ENCODE data around the gene NHERF1. TPM values are rescaled to one million over a fixed set of nuclear protein-coding genes. Genes with fewer than 3 reads are reported as not detected.

The NHERF1 gene
- polyA plus RNA-seq, 1 donor = 395 TPM

DNA sequence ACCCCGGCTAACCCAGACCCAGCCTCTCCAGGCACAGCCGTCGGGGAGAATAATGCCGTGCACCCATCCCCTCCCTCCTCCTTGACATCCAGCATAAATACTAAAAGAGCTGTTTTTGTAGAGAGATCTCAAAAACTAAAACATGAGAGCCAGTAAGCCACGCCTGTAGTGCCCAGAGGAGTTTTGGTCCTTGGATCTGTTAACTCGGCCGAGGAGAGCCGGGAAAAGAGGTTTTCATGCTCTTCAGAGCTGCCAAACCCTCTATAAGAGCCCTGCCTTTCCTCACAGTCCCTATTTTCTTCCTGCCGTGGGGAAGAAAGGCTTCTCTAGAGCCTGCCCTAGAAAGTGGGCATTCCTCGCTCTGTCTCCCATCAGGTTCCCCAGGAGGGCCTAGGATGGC lies 57.9 kb downstream of the NHERF1 start:
- peaks cover 2% of the 10 kb centered on the region for H3K36me3 ChIP-seq (ENCODE audit: control insufficient read depth, insufficient read depth, low read length)
- H3K4me3 ChIP-seq (ENCODE audit: low read length) = no peak overlapping the region
- H3K27ac ChIP-seq (ENCODE audit: low read length) = no peak overlapping the region
- DNase-seq = no peak
- no peaks in the 10 kb centered on the region for H3K4me1 ChIP-seq (ENCODE audit: control insufficient read depth, insufficient read depth, low read length)
- no CpG with 5 or more reads among the region's 10 CpGs for WGBS (ENCODE audit: insufficient coverage, low lambda C conversion rate)
- H3K9me3 ChIP-seq (ENCODE audit: control insufficient read depth, low read depth, low read length) = no peaks in the 10 kb centered on the region
- no peaks in the 10 kb centered on the region for H3K27me3 ChIP-seq (ENCODE audit: control insufficient read depth, insufficient read depth, low read length)

DNA sequence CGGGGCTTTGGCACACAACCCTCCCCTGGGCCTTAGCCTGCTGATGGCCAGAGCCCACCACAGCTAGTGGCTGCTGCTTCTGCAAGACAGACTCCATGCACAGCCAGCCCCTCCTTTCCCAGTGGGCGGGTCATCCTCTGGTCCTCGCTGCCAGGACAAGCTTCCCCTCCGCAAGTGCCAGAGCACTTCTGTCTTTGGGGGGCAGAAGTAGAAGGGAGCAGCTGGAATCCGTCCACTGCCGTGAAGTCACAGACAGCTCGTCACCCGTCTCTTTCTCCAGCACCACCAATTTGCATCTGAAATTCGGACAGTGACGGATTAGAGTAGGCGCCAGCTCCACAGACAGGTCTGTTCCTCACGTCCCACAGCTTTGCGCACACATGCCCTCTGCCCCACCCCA lies 59.0 kb downstream of the NHERF1 start:
- Histone ChIP-seq H3K27me3 (ENCODE audit: control insufficient read depth, insufficient read depth, low read length) (no peaks in the 10 kb centered on the region), H3K4me3 (ENCODE audit: low read length) (no peak overlapping the region), H3K27ac (ENCODE audit: low read length) (no peak overlapping the region), H3K9me3 (ENCODE audit: control insufficient read depth, low read depth, low read length) (no peaks in the 10 kb centered on the region), H3K4me1 (ENCODE audit: control insufficient read depth, insufficient read depth, low read length) (no peaks in the 10 kb centered on the region), H3K36me3 (ENCODE audit: control insufficient read depth, insufficient read depth, low read length) (peaks cover 2% of the 10 kb centered on the region)
- WGBS (ENCODE audit: insufficient coverage, low lambda C conversion rate) = no CpG with 5 or more reads among the region's 13 CpGs
- no peak for DNase-seq

DNA sequence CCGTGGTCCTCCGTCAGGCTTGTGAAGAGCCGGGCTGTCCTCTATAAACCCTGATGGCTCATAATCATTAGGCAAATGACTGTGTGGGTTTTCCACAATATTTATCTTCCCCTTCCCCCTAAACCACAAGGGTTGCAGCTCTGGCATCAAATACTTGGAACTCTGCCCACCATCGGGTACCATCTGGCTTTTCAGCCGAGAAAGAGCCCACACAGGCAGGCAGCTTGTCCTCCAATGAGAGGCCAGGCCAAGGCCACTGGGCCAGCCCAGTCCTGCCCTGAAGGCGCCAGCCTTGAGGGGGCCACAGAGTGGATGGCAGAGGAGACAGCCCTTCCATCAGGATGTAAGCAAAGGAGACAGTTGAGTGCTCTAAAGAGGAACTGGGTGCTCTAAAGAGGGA lies 59.5 kb downstream of the NHERF1 start:
- no CpG with 5 or more reads among the region's 6 CpGs for WGBS (ENCODE audit: insufficient coverage, low lambda C conversion rate)
- H3K4me3 ChIP-seq (ENCODE audit: low read length) = no peak overlapping the region
- peaks cover 2% of the 10 kb centered on the region for H3K36me3 ChIP-seq (ENCODE audit: control insufficient read depth, insufficient read depth, low read length)
- no peak overlapping the region for H3K27ac ChIP-seq (ENCODE audit: low read length)
- H3K9me3 ChIP-seq (ENCODE audit: control insufficient read depth, low read depth, low read length) = no peaks in the 10 kb centered on the region
- H3K4me1 ChIP-seq (ENCODE audit: control insufficient read depth, insufficient read depth, low read length) = no peaks in the 10 kb centered on the region
- H3K27me3 ChIP-seq (ENCODE audit: control insufficient read depth, insufficient read depth, low read length) = no peaks in the 10 kb centered on the region
- DNase-seq = no peak

DNA sequence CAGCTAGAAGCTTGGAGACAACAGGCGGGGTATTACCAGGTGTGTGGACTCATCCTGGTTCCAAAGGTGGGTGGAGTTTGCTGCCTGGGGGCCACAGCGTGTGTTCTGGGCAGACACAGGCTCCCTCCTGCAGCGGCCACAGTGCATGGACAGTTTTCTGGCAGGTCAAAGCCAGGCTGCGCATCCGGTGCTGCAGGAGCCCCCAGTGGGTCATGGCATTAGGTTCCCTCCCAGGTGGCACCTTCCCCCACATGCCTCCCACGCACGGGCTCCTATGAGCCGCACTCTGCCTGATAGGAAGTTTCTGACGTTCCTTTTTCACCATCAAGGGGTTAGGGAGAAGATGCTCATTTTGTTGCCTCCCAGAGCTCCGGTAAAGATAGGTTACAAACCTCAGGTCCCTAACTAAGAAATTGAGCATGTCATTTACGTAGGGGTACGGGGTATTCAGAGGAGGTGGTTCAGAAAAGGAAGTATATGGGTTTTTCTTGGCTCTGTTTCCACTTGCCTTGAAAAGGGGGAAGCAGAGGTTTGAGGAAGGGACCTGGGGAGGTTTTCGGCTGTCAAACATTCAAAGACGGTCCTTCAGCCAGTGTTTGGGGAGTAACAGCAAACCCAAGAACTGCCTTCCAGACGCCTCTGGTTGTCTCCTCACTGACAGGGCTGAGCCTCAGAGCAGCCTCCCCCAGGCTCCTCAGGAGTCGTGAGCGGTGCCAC lies 60.4 kb downstream of the NHERF1 start:
- Histone ChIP-seq H3K4me1 (ENCODE audit: control insufficient read depth, insufficient read depth, low read length) (no peaks in the 10 kb centered on the region), H3K9me3 (ENCODE audit: control insufficient read depth, low read depth, low read length) (no peaks in the 10 kb centered on the region), H3K27me3 (ENCODE audit: control insufficient read depth, insufficient read depth, low read length) (no peaks in the 10 kb centered on the region), H3K27ac (ENCODE audit: low read length) (no peak overlapping the region), H3K4me3 (ENCODE audit: low read length) (no peak overlapping the region), H3K36me3 (ENCODE audit: control insufficient read depth, insufficient read depth, low read length) (peaks cover 2% of the 10 kb centered on the region)
- WGBS (ENCODE audit: insufficient coverage, low lambda C conversion rate) = no CpG with 5 or more reads among the region's 17 CpGs
- DNase-seq = no peak

DNA sequence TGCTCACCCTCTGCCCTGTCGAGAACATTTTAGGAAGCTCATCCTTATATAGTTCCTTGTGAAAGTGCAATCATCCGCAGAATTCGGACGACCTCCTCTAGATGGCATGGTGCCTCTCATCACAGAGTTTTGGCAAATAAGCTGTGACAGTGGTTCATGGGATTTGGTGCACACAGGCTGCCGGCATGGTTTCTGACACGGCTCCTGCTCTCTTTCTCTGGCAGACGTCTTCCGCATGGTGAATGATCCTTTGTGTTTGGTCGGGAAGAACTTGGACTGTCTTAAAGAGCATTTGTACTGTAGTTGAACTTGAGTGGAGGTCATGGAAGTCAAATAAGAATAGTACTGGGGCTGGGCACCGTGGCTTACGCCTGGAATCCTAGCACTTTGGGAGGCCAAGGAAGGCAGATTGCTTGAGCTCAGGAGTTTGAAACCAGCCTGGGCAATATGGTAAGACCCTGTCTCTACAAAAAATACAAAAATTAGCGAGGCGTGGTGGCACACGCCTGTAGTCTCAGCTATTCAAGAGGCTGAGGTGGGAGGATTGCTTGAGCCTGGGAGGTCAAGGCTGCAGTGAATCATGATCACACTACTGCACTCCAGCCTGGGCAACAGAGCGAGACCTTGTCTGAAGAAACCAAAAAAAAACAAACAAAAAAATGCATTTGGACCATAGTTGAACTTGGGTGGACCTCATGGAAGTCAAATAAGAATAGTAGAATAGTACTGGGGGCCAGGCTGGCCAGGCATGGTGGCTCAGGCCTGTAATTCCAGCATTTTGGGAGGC lies 62.5 kb downstream of the NHERF1 start:
- Histone ChIP-seq H3K27ac (ENCODE audit: low read length) (no peak overlapping the region), H3K9me3 (ENCODE audit: control insufficient read depth, low read depth, low read length) (no peaks in the 10 kb centered on the region), H3K4me3 (ENCODE audit: low read length) (no peak overlapping the region), H3K4me1 (ENCODE audit: control insufficient read depth, insufficient read depth, low read length) (no peaks in the 10 kb centered on the region), H3K27me3 (ENCODE audit: control insufficient read depth, insufficient read depth, low read length) (no peaks in the 10 kb centered on the region), H3K36me3 (ENCODE audit: control insufficient read depth, insufficient read depth, low read length) (peaks cover 2% of the 10 kb centered on the region)
- WGBS (ENCODE audit: insufficient coverage, low lambda C conversion rate) = no CpG with 5 or more reads among the region's 15 CpGs
- no peak for DNase-seq

DNA sequence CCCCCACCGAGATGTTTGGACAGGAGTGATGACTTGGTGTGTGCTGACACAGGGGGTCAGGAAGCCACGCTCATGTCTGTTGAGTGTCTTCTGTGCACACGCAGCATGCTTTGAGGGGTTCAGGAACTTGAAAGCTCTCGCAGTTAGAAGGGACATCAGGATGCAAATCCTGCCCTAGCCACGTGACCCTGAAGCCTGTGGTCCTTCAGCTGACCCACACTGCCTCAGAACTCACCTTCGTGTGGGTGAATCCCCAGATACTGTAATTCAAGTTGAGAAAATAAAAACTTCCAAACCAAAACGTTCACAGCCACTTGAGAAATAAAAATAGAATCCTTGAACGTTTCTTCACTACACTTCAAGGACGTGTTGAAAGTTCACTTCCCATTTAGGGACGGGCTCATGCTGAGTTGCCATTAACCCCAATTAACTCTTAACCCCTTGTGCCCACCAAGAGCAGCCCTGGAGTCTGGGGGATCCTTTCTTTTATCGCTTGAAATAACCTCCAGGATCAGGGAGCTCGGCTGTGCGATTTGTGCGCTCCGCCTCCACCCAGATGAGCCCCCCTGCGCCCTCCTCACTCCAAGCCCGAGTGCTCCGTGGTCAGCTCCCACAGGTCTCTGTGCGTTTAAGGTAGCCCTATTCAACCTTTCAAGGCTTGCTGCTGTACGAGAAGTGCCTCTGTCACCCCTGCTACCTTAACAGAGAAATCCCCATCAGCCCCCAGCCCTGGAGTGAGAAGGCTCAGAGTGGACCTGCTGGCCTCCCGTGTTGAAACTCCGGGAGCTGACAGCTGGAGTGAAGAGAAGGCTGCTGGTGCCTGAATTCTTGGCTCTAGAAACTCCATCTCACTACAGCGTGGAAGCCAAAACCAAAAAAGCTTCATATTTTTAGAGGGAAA lies 63.9 kb downstream of the NHERF1 start:
- no peak overlapping the region for H3K4me3 ChIP-seq (ENCODE audit: low read length)
- no peak for DNase-seq
- WGBS (ENCODE audit: insufficient coverage, low lambda C conversion rate) = 60% methylated on average over 1 of the region's 23 CpGs
- no peaks in the 10 kb centered on the region for H3K4me1 ChIP-seq (ENCODE audit: control insufficient read depth, insufficient read depth, low read length)
- no peaks in the 10 kb centered on the region for H3K9me3 ChIP-seq (ENCODE audit: control insufficient read depth, low read depth, low read length)
- peaks cover 2% of the 10 kb centered on the region for H3K36me3 ChIP-seq (ENCODE audit: control insufficient read depth, insufficient read depth, low read length)
- H3K27ac ChIP-seq (ENCODE audit: low read length) = no peak overlapping the region
- H3K27me3 ChIP-seq (ENCODE audit: control insufficient read depth, insufficient read depth, low read length) = no peaks in the 10 kb centered on the region

DNA sequence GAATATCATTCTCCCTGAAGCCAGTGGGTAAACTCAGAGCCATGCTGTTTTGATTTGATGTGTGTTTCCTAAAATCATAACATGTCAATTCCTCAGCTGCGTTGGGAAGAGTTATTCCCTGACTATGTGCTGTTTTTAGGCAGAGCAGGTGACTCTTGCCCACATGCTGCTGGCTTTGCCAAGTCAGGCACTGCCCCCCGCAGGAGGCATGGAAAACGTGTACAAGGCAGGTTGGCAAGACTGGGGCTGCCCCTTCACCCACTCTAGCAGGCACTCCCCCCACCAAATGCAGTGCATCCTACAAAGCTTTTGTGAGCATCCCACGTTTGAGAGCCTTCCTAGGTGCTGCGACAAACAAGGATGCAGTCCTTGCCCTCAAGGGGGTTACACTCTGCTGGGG lies 66.0 kb downstream of the NHERF1 start:
- H3K4me1 ChIP-seq (ENCODE audit: control insufficient read depth, insufficient read depth, low read length) = no peaks in the 10 kb centered on the region
- no peaks in the 10 kb centered on the region for H3K9me3 ChIP-seq (ENCODE audit: control insufficient read depth, low read depth, low read length)
- H3K27ac ChIP-seq (ENCODE audit: low read length) = no peak overlapping the region
- H3K36me3 ChIP-seq (ENCODE audit: control insufficient read depth, insufficient read depth, low read length) = peaks cover 3% of the 10 kb centered on the region
- no peak overlapping the region for H3K4me3 ChIP-seq (ENCODE audit: low read length)
- H3K27me3 ChIP-seq (ENCODE audit: control insufficient read depth, insufficient read depth, low read length) = no peaks in the 10 kb centered on the region
- WGBS (ENCODE audit: insufficient coverage, low lambda C conversion rate) = no CpG with 5 or more reads among the region's 5 CpGs
- DNase-seq = no peak

DNA sequence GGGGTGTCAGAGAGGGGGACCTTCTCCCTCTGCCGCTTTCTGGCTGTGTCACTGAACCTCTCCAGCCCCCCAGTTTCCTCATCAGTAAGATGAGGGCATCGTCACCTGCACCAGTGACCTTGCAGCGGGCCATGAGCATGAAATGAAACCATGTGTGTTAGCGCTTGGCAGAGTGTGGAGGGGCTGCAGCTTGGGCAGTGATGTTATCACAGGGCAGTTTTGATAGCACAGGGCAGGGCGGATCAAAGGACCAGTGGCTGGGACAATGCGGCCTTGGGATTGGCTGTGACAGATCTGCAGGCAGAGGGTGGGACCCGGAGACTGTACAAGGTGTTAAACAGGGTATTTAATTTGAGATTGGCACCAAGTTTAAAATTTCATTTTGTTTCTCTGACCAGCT lies 66.6 kb downstream of the NHERF1 start:
- DNase-seq = no peak
- no peak overlapping the region for H3K27ac ChIP-seq (ENCODE audit: low read length)
- H3K4me1 ChIP-seq (ENCODE audit: control insufficient read depth, insufficient read depth, low read length) = no peaks in the 10 kb centered on the region
- H3K27me3 ChIP-seq (ENCODE audit: control insufficient read depth, insufficient read depth, low read length) = no peaks in the 10 kb centered on the region
- peaks cover 3% of the 10 kb centered on the region for H3K36me3 ChIP-seq (ENCODE audit: control insufficient read depth, insufficient read depth, low read length)
- no CpG with 5 or more reads among the region's 7 CpGs for WGBS (ENCODE audit: insufficient coverage, low lambda C conversion rate)
- H3K9me3 ChIP-seq (ENCODE audit: control insufficient read depth, low read depth, low read length) = no peaks in the 10 kb centered on the region
- no peak overlapping the region for H3K4me3 ChIP-seq (ENCODE audit: low read length)

DNA sequence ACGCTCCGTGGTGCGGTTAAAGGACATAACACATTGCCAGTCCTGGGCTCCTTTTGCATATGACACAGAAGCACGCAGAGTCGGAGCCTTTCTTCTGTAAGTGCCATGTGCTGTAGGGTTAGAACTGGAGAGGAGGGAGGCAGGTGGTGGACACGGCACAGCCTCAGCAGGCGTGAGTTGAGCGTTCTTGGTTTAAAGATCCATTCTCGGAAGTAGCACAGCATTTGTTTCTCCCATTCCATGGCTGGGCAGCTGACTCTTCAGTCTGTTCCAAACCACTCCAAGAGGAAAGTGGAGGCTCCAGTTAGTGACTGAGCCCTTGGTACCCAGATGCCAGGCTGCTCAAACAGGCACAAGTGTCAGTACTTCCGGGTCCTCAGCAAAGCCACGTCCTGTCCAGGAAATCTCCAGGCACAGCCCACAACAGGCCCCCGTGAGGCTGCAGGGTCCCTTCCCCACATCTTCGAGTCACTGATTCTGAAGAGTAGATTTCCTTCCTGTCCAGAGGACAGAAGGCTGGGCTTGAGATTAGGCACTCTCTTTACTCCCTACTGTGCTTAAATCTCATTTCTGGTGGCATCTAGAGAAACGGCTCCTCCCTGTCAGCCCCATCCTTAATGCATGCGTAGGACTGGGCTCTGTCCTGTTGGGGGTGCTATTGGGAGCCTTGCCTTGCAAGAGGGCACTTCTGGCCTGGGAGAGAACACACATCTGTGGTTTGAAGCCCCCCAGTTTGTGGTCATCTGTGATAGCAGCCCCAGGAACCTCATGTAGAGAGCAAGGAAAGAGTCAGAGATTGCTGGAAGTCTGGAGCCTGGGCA lies 67.3 kb downstream of the NHERF1 start:
- H3K36me3 ChIP-seq (ENCODE audit: control insufficient read depth, insufficient read depth, low read length) = peaks cover 3% of the 10 kb centered on the region
- no peak overlapping the region for H3K4me3 ChIP-seq (ENCODE audit: low read length)
- no CpG with 5 or more reads among the region's 15 CpGs for WGBS (ENCODE audit: insufficient coverage, low lambda C conversion rate)
- no peak overlapping the region for H3K27ac ChIP-seq (ENCODE audit: low read length)
- H3K4me1 ChIP-seq (ENCODE audit: control insufficient read depth, insufficient read depth, low read length) = no peaks in the 10 kb centered on the region
- H3K27me3 ChIP-seq (ENCODE audit: control insufficient read depth, insufficient read depth, low read length) = no peaks in the 10 kb centered on the region
- no peak for DNase-seq
- no peaks in the 10 kb centered on the region for H3K9me3 ChIP-seq (ENCODE audit: control insufficient read depth, low read depth, low read length)
